GM12801 (cell line): Measurements from ENCODE around the gene PVALB.

Experiments
- CTCF ChIP-seq: IDR thresholded peaks from one replicate; pipeline ENCODE4 v1.5.1; 2011; ENCODE audit warnings: control low read depth; ENCODE audit not compliant: insufficient read length; ENCODE audit errors: extremely low read depth

PVALB gene

DNA sequence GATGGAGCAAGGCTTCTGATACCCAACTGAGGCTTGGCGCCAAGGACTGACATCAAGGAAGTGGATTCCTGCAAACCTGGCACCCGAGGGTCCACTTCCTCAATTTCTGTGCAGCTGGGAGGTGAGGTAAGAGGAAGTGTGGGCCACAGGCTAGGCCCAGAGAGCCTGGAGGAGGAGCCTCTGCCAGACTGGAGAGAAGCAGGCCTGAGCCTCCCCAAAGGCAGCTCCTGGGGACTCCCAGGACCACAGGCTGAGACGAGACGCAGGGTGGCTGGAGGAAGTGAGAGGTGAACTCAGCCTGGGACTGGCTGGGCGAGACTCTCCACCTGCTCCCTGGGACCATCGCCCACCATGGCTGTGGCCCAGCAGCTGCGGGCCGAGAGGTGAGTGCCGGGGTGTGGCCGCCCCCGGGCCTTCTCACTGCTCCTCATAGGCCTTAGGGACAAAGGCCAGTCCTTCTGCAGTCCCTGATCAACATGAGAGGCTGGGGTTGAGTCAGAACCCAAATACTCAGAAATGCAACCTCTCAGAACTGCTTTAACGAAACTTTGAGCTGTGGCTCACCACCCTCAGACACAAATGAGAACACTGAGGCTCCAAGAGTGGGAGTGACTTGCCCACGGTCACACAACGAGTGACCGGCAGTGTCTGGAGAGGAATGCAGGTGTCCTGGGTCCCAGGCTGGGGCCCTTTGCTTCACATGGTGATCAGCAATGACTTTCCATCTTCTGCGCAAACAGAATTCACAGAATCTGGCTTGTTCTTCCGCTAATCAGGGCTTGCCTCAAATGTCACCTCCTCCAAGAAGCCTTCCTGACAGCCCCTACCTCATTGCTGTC lies 44.2 kb upstream of the PVALB start, which contains the start of gene NCF4:
TSS of gene NCF4 (plus strand) at position 186 of the 839 bp plus-strand sequence. CDS start at position 352, 166 bp downstream.
- TF ChIP-seq CTCF, result no peak

DNA sequence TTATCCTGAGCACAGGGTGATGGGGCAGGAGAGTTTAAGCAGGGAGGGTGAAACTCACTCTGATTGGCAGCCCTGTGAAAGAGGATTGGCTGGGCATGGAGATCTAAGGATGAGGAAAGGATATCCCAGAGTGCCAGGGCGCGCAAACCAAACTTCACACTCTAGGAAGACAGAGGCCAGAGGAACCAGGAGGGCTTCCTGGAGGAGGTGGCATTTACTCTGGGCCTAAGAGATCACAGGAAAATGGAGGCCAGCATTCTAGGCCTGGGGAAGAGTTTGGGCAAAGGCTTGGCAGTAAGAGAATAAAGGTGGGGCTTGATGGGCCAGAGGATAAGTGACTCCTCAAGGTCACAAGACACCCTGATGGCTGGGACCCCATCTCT lies 43.6 kb upstream of the PVALB start:
- TF ChIP-seq CTCF, result no peak

DNA sequence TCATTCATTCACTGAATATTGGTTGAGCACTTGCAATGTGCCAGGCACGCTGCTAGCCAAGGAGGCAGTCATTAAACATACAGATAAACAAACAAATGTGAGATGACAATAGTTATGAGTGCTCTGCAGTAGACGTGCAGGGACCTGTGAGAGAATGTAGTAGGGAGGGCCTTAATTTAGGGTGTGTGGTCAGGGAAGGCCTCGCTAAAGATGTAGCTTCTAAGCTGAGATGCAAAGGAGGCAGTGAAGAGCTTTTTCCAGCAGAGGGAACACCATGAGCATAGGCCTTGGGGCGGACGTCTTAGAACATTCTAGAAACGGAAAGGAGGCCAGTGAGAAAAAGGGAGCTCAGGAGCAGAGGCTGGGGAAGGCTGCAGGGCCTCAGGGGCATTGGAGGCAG lies 43.2 kb upstream of the PVALB start:
- no peak for TF ChIP-seq CTCF

DNA sequence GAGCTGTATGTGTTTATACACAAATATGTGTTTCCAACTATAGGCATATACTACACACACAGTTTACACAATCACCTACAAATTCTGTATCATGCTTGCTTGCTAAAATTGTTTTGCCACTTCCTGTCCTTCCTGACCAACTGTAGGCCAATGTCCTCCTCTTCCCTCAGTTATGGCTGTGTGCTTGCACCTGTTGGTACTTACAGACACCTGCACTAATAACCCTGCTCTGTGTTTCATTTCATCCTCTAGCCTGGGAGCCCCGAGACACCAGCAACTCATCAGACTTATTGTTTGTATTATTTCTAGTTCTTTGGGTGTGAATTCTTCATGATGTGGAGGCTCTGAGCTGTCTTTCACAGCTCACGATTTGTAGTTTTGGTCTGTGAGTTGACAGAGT lies 42.1 kb upstream of the PVALB start:
- TF ChIP-seq CTCF, result no peak

- no peak for TF ChIP-seq CTCF
Observed at GRCh38 chr22:36858156-36858555, 41.3 kb upstream of the PVALB start.

- no peak for TF ChIP-seq CTCF
Observed at GRCh38 chr22:36856792-36857135, 39.9 kb upstream of the PVALB start.

- TF ChIP-seq CTCF, result peak; percentile 99
Observed at GRCh38 chr22:36856121-36856791, 39.4 kb upstream of the PVALB start.
